ENCODE results near the gene TBC1D13. TPM values are rescaled to one million over a fixed set of nuclear protein-coding genes. Genes with fewer than 3 reads are reported as not detected.
A peak's percentile ranks its signal among the peaks of the same experiment; 100 is the strongest.

Gene TBC1D13
- total RNA-seq, 3 donors from 2014 or later (not counting 1 experiment from before 2014, with no cell fraction given): 31.5 to 34.5 (median 33.7) TPM

DNA sequence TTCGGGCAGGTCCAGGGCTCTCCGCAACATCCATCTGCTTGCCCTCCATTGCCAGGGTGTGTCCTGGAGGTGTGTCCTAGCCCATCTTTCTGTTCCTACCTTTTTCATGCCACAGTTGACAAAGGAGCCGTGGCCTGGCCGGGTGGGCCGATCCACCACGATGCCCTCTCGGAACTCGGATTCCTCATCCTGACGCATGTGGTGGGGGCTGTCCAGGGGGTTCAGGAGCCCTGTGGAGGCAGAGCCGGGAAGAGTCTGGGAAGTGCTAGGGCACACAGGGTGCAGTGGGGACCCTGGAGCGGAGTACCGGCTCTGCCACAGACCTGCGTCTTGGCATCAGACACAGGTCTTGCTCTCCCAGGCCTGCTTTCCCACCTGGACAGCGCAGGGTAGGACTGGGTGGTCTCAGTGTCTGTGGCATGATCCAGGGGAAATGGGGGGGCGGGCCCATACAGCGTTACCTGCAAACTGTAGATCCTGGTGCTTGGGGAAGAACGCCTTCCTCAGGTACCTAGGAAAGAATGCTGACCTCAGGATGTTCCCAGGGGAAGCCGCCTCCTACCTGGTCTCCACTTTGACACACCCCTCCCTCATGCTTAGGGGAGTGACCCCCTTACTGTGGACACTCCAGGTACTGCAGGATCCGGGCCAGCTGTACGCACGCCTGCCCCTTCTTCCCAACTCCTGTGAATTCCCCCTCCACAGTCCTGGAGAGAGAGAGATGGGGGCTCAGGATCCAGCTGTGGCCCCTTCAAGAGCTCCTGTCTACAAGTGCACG lies 39.1 kb downstream of the TBC1D13 start:
- Histone ChIP-seq H3K27ac (ENCODE audit: low read length) (no peak overlapping the region), H3K27me3 (ENCODE audit: control insufficient read depth, insufficient read depth, low read length) (no peaks in the 10 kb centered on the region), H3K4me1 (ENCODE audit: control insufficient read depth, insufficient read depth, low read length) (peaks cover 21% of the 10 kb centered on the region), H3K36me3 (ENCODE audit: control insufficient read depth, insufficient read depth, low read length) (peaks cover 43% of the 10 kb centered on the region), H3K9me3 (ENCODE audit: control insufficient read depth, insufficient read depth, low read length) (no peaks in the 10 kb centered on the region), H3K4me3 (ENCODE audit: low read length) (no peak overlapping the region)
- peaks cover 22 to 25% of the 10 kb centered on the region in 2 donors for H3K4me1 Mint-ChIP-seq
- no peak overlapping the region for H3K27ac Mint-ChIP-seq
- DNase-seq: no peak
- H3K4me3 Mint-ChIP-seq: no peak overlapping the region
- TF ChIP-seq, protein P1, sequence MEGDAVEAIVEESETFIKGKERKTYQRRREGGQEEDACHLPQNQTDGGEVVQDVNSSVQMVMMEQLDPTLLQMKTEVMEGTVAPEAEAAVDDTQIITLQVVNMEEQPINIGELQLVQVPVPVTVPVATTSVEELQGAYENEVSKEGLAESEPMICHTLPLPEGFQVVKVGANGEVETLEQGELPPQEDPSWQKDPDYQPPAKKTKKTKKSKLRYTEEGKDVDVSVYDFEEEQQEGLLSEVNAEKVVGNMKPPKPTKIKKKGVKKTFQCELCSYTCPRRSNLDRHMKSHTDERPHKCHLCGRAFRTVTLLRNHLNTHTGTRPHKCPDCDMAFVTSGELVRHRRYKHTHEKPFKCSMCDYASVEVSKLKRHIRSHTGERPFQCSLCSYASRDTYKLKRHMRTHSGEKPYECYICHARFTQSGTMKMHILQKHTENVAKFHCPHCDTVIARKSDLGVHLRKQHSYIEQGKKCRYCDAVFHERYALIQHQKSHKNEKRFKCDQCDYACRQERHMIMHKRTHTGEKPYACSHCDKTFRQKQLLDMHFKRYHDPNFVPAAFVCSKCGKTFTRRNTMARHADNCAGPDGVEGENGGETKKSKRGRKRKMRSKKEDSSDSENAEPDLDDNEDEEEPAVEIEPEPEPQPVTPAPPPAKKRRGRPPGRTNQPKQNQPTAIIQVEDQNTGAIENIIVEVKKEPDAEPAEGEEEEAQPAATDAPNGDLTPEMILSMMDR (IDR thresholded peaks at IDR 0.05): no peak
- ATAC-seq: no peak
- no peaks in the 10 kb centered on the region for H3K9me3 Mint-ChIP-seq
- H3K27me3 Mint-ChIP-seq (ENCODE audit: low read depth in 2 of 2): no peaks in the 10 kb centered on the region
- H3K36me3 Mint-ChIP-seq: no peaks in the 10 kb centered on the region
- 97% methylated on average over 22 of the region's 22 CpGs for WGBS (ENCODE audit: insufficient coverage)
- intact Hi-C loops (cut with micrococcal nuclease): no loop called here

DNA sequence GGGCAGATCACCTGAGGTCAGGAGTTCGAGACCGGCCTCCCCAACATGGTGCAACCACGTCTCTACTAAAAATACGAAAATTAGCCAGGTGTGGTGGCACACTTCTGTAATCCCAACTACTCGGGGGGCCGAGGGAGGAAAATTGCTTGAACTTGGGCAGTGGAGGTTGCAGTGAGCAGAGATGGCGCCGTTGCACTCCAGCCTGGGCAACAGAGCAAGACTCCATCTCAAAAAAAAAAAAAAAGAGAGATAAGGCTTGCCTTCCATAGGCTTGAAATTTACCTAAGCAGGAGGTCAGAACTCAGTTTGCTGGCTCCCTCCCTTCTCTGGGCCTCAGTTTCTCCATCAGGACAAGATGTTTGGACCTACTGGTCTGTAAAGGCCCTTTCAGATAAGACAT lies 41.2 kb downstream of the TBC1D13 start:
- no peak overlapping the region for H3K4me3 ChIP-seq (ENCODE audit: low read length)
- H3K36me3 Mint-ChIP-seq: no peaks in the 10 kb centered on the region
- TF ChIP-seq, protein P1 (IDR thresholded peaks at IDR 0.05): no peak
- no peak overlapping the region for H3K27ac ChIP-seq (ENCODE audit: low read length)
- peaks cover 33% of the 10 kb centered on the region for H3K36me3 ChIP-seq (ENCODE audit: control insufficient read depth, insufficient read depth, low read length)
- H3K27me3 Mint-ChIP-seq (ENCODE audit: low read depth in 2 of 2): no peaks in the 10 kb centered on the region
- no peaks in the 10 kb centered on the region for H3K9me3 ChIP-seq (ENCODE audit: control insufficient read depth, insufficient read depth, low read length)
- peaks cover 17% of the 10 kb centered on the region in 2 donors for H3K4me1 Mint-ChIP-seq
- peaks cover 21% of the 10 kb centered on the region for H3K4me1 ChIP-seq (ENCODE audit: control insufficient read depth, insufficient read depth, low read length)
- WGBS (ENCODE audit: insufficient coverage): 94% methylated on average over 8 of the region's 8 CpGs
- H3K9me3 Mint-ChIP-seq: no peaks in the 10 kb centered on the region
- peak overlapping the region; percentile 91 for H3K4me3 Mint-ChIP-seq
- peak overlapping the region in 1 of 2 donors; percentile 91 for H3K27ac Mint-ChIP-seq
- intact Hi-C loops (cut with micrococcal nuclease): no loop called here
- no peak for ATAC-seq
- H3K27me3 ChIP-seq (ENCODE audit: control insufficient read depth, insufficient read depth, low read length): no peaks in the 10 kb centered on the region
- DNase-seq: no peak

DNA sequence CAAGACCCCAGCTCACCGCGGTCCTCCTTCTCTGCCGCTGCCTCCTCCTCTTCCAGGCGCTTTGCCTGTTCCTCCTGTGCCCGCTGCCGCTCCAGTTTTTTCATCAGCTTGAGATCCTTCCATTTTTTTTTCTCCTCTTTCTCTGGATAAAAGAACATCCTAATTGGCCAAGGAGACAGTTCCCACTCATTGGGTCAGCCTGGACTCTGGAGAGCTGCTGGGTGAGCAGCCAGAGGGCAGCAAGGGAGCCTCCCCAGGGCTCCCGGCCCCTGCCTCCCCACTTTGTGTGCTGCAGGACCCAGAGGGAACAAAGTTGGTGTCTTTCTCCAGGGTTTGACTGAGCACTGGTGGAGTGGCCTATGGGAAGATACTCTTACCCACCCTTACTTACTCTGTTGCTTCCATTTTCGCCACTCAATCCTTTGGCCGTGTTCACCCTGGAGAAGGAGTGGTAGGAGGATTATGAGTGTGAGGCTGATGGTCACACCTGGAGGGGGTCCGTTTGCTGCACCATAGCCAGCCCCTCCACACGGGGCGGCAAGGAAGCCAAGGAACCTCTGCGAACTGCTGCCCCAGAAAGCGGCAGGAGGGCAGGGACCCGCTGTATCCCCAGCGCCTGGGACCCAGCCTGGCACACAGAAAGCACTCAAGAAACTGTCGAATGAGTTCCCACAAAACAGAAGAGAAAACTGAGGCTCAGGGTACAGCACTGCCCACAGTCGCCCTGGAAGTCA lies 41.8 kb downstream of the TBC1D13 start:
- WGBS (ENCODE audit: insufficient coverage): 34% methylated on average over 17 of the region's 18 CpGs
- H3K4me3 ChIP-seq (ENCODE audit: low read length): peak overlapping the region; percentile 75
- no peak for DNase-seq

More for the DNA sequence above, 41.8 kb downstream of the TBC1D13 start:
- Mint-ChIP-seq H3K9me3 (no peaks in the 10 kb centered on the region), H3K27ac (peak overlapping the region; percentile 91 to 96), H3K4me1 (peaks cover 17% of the 10 kb centered on the region in 2 donors), H3K36me3 (no peaks in the 10 kb centered on the region), H3K4me3 (peak overlapping the region; percentile 91), H3K27me3 (ENCODE audit: low read depth in 2 of 2) (no peaks in the 10 kb centered on the region)
- Histone ChIP-seq H3K27me3 (ENCODE audit: control insufficient read depth, insufficient read depth, low read length) (no peaks in the 10 kb centered on the region), H3K36me3 (ENCODE audit: control insufficient read depth, insufficient read depth, low read length) (peaks cover 31% of the 10 kb centered on the region), H3K27ac (ENCODE audit: low read length) (peak overlapping the region; percentile 55), H3K4me1 (ENCODE audit: control insufficient read depth, insufficient read depth, low read length) (peaks cover 21% of the 10 kb centered on the region), H3K9me3 (ENCODE audit: control insufficient read depth, insufficient read depth, low read length) (no peaks in the 10 kb centered on the region)
- ATAC-seq: peak in 1 of 3 donors; percentile 7
- intact Hi-C loops (cut with micrococcal nuclease): no loop called here
- TF ChIP-seq, protein P1 (IDR thresholded peaks at IDR 0.05): no peak
